WI38 (cell line): ENCODE results near the gene KIAA0825.

ENCODE experiments used
- H3K4me3 ChIP-seq: 2 replicates; pipeline ENCODE4 v1.5.1; 2011; ENCODE audit warnings: low read depth, mild to moderate bottlenecking, control low read depth, low read length
- CTCF ChIP-seq: IDR thresholded peaks from 2 replicates; pipeline ENCODE4 v1.5.1; 2012; ENCODE audit warnings: low read depth, mild to moderate bottlenecking, control low read depth, low read length

The KIAA0825 gene

GRCh38 chr5:94313188-94313587, 305.2 kb downstream of the KIAA0825 start:
- no peak for TF ChIP-seq CTCF
- H3K4me3 ChIP-seq, result no peak overlapping the region

- TF ChIP-seq CTCF, result no peak
- no peak overlapping the region for H3K4me3 ChIP-seq
Observed at GRCh38 chr5:94312298-94312697, 306.1 kb downstream of the KIAA0825 start.

- H3K4me3 ChIP-seq, result no peak overlapping the region
- no peak for TF ChIP-seq CTCF
Observed at GRCh38 chr5:94310833-94311232, 307.6 kb downstream of the KIAA0825 start.

- no peak overlapping the region for H3K4me3 ChIP-seq
- no peak for TF ChIP-seq CTCF
Observed at GRCh38 chr5:94309141-94309540, 309.3 kb downstream of the KIAA0825 start.

GRCh38 chr5:94308442-94308841, 310.0 kb downstream of the KIAA0825 start:
- no peak overlapping the region for H3K4me3 ChIP-seq
- TF ChIP-seq CTCF, result no peak

GRCh38 chr5:94304146-94304545, 314.3 kb downstream of the KIAA0825 start:
- no peak overlapping the region for H3K4me3 ChIP-seq
- no peak for TF ChIP-seq CTCF

- H3K4me3 ChIP-seq, result no peak overlapping the region
- TF ChIP-seq CTCF, result no peak
Observed at GRCh38 chr5:94288937-94289336, 329.5 kb downstream of the KIAA0825 start.
